GM19043 (cell line): ENCODE results near the gene PTPRD.
"Not testable (repeated sequence)": the region's sequence is repeated elsewhere in the genome, so short reads cannot be mapped to it uniquely, and the experiment has no call there.

Experiments used
- ATAC-seq: cut with Tn5 transposase; IDR thresholded peaks from one replicate; pipeline ENCODE4 v1.9.1; 2021; ENCODE audit warnings: low read depth; ENCODE audit not compliant: unreplicated experiment

Gene PTPRD

DNA sequence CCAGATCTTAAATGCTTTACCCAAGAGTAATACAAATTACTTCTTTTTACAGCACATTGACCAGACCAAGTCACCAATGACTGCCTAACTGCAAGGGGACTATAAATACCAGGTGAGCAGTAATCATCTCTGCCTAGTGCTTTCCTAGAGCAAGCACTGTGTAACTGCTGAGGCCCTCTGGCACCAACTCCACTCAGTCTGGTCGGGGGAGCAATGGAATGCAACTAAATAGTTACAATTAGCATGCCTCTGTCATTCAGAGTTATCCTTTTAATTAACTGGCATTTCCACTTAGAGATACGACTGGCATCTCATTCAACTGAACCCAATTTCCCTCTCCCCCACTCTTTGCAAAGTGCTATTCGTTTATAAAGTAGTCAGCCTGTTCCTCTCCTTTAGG, 1504.2 kb downstream of the PTPRD start:
- no peak for ATAC-seq

DNA sequence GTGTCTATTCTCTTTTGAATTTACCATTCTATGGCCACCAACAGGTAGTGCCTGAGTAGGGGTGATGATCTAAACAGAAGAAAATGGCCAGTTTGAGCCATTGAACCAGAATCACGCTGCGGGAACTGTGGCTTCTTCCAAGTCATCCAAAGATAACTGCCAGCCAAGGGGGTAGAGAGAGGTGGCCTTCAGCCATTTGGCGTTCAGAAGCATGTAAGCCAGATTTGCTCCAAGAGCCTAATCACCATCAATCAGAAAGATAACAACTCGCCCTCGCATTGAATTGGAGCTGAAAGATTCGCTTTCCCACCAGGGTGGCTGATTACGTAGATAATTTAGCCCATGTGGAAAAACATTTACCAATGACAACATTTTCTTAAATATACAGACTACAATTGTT, 1510.5 kb downstream of the PTPRD start:
- ATAC-seq = no peak

DNA sequence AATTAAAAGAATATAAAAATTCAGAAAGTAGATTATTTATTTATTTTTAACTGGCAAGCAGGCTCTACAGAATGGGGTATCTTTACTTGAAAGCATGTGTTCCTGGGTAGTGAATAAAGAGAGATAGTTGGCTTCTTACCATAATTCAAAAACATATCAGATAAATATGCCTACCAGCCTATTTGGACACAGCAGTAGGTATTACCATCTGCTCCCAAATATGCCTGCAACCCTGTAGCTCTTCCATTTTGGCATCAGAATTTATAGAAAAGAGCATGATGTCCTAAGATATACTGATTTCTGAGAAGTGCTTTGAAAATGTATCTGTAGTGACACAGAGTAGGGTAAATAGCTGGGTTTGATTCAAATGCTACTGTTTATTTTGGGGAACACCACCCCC, 1512.7 kb downstream of the PTPRD start:
- ATAC-seq = no peak

DNA sequence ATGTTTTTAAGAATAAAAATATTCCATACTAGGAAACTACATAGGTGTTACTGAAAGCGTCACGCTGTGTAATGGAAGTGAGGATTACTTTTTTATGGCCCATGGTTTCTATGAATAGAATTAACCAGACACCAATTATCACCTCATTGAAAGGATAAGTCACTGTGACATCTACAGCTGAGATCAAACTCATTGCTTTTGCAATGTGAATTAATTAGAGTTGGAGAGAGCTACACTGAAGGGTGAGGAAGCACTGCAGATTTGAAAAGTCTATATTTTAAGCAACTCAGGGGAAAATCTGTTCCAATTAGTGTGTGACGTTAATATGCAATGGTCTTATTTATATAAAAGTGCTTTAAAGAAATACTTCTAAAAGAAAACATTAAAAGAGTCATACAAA, 1513.2 kb downstream of the PTPRD start:
- ATAC-seq = no peak

DNA sequence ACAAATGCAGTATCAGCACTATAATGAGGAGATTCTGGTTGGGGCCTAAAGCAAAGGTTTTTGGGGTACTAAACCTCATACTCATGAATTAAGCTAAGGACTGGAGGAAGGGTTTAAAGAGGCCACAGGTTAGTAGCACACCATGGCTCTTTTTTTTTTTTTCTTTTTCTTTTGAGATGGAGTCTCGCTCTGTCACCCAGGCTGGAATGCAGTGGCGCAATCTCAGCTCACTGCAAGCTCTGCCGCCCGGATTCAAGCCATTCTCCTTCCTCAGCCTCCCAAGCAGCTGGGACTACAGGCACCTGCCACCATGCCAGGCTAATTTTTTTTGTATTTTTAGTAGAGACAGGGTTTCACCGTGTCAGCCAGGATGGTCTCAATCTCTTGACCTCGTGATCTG, 1515.5 kb downstream of the PTPRD start:
- not testable (repeated sequence) for ATAC-seq

DNA sequence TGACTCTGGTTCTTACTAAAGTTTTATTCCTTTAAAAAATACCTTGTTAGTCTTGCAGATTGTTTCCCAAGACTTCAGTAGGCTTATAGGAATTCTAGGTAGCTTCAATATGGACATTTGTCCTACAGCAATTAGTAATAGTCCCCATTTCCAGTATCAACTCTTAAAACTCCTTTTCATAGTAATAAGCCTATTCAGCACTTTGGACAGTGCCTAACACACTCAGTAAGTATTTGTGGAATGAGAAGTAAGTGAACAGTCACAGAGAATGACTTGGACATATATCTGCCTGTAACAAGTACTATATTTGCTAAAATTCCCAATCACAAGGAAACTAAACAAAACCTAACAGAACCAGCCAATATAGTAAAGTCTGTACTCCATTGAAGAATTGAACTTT, 1521.4 kb downstream of the PTPRD start:
- ATAC-seq = no peak

DNA sequence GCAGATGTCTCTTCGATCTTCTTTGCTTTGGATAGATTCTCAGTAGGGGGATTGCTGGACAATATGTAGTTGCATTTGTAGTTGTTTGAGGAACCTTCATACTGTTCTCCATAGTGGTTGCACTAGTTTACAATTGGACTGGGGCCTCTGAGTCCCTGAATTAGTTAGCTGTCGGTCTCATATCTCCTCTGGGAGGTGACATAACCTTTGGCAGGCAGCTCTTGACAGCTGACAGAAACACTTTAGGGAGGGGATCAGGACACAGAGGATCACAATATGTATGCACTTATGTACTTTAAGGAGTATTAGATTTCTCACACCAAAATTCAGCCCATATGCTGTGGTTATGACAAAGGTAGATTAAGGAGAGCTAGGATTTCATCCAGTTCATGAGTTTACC, 1533.3 kb downstream of the PTPRD start:
- ATAC-seq = no peak

DNA sequence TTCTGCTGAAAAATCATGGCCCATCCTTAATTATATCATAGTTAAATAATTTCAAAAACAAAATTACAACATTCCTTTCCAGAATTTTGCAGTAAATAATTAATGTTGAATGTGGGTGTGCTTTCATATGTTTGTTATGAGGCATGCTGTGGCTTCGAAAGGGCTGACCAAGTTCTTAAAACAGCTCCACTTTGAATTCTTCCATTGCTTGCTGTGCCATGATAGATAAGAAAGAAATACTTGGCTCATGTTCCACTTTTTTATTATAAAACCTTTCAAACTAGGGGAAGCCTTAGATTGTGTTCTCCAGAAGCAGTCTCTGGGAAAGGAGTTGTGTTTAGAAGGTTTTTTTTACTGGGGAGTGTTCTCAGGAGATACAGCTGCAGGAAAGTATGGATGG, 1534.5 kb downstream of the PTPRD start:
- no peak for ATAC-seq

DNA sequence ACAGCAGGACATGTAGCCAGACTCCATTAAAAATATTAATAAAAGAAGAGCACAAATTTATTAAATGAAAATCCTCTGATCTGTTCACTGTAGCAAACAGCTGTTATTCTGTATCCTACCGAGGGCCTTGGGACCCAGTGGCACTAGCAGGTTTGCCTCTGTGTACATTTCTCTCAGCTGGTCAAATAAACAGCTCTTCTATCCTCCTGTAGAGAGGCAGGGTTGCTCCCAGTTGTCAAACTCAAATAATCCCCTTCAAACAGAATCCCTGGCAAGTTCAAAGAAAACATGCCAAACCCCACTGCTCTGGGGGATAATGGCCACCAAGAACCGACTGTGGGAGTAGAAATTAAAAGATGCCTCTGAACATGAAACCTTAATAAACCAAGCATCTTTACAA, 1551.2 kb downstream of the PTPRD start:
- no peak for ATAC-seq

DNA sequence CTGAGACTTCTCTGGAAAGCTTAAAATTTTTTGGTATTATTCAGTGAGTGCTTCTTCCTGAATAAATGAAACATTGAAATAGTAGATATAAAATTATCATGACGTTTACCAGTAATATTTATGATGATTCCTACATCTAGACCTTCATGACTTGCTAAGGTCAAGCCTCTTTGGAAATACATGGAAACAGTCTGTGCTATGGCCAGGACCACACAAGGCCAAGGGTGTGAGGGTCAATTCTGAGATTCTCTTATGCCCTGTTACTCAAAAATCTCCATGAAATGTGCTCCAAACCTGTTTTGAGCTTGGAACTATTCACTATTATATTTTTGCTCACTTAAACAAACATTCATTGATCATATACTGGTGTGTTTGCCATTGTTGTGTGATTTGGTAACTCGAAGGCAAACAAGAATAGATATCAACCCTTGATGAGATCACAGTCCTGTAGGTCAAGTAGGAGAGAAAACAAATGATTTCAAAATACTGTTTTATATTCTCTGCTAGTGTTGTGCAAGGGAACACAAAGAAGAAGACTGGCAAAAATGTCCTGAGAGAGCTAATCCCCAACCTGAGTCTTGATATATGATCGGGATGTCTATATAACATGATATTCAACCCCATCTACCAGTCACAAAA, 1558.3 kb downstream of the PTPRD start:
- ATAC-seq = no peak

DNA sequence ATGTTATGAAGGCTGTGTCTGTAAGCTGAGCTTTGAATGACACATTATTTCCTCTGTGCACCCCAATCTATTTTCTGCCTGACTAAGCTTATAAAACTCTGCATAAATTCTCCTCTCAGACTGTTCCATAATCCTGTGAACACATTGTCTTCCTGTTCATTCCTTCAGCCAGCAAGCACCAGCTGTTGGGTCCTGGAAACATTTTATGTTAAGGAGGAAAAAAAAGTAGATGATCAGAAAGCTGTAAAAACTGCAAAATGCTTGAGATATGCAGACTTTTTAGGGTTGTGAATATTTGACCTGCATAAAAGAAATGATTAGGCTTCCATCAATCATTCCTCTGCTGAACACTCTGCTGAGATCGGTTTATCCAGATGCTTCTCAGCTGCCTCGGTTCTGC, 1567.2 kb downstream of the PTPRD start:
- ATAC-seq = no peak

DNA sequence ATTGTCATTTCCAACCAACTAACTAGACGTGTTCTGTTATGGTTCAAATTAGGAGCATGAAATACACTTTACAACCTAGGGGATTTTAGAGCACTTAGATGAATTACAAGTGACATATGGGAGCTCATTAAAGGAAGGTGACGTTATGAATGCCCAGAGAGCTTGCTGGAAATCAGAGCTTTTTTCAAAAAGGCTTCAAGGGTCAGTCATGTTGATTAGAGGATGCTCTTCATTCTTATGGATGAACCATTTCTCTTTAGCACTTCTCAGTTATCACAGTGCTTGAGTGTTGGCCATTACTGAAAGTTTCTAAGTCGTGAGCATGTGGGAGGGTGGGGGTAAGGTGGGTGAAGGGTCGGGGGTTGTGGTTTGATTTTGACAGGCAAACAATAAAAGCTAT, 1567.7 kb downstream of the PTPRD start:
- no peak for ATAC-seq

DNA sequence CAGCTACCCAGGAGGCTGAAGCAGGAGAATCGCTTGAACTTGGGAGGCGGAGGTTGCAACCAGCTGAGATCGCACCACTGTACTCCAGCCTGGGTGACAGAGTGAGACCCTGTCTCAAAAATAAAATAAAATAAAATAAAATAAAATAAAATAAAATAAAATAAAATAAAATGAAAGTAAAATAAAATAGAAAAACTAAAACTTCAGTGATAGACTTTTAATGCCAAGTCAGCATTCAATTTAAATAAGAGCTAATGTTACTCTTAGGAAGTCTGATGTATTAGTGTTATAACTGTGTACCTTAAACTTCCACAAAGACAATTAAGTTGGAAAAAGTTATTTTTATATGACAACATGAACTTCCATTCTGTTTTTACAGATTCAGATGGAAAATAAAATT, 1569.0 kb downstream of the PTPRD start:
- not testable (repeated sequence) for ATAC-seq

DNA sequence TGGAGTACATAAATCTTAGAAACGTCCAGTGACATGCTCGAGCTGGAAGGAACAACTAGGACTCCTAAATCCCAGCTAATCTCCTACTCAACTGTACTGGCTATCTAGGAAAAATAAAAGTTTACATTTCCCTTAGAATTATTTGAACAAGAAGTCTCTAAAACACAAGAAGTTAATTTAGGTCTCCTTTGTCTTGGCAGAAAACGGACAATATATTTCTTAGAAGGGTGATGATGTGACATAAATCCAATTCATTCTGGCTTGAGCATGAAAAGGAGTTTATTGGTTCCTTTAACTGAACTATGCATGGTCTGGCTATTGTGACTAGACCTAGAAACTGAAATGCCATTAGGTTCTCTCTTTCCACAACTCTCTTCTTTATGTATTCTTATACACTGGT, 1571.0 kb downstream of the PTPRD start:
- ATAC-seq = no peak

DNA sequence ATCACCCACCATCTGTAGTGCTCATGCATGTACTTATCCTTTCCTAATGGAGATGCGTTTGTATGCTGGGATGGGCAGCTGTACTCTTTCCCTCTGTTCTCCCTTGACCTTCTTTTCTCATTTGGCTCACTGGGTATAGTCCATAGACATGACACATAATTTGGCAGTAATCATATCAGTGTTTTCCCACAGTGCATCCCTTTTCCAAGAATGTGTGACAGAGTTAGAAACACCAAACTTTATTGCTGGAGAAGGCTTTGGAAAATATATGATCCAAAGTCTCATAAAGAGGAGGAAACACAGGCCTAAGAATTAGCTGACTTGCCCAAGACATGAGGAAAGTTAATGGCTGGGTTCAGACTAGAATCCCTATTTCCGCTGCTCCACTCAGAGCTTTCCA, 1579.8 kb downstream of the PTPRD start:
- no peak for ATAC-seq

DNA sequence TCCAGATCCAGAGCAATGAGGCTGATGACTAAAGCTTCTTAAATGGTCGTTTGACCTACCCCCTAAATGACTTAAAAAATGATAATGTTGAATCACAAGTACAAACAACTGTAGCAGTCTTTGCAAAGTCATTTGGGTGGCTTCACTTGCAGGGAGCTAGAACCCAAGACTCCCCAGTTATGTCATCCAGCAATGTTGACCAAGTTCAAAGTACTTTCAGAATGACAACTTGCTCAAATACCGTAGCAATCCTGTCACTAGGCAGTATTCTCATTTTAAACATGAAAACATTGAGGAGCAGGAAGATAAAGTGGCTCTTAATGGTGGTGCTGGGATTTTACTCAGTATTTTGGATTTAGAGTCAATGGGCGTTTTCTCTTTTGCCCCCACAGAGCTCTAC, 1596.2 kb downstream of the PTPRD start:
- ATAC-seq = no peak

DNA sequence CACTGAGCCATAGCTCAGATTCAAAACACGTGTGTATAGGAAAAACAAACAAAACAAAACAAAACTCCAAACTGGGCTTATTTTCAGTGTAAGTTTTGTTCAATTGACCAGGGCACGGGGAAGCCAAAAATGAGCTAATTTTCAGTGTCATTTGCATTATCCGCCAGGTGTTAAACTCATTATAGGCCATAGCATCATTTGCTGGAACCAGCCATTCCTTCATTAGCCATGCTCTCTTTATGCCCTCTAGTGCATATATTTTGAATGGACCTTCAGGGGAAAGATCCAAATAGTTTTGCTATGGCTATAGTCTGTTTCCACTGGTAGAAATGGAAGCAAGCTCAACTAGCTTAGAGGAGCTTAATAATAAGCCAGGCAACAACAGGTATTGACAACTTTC, 1608.0 kb downstream of the PTPRD start:
- ATAC-seq = no peak

DNA sequence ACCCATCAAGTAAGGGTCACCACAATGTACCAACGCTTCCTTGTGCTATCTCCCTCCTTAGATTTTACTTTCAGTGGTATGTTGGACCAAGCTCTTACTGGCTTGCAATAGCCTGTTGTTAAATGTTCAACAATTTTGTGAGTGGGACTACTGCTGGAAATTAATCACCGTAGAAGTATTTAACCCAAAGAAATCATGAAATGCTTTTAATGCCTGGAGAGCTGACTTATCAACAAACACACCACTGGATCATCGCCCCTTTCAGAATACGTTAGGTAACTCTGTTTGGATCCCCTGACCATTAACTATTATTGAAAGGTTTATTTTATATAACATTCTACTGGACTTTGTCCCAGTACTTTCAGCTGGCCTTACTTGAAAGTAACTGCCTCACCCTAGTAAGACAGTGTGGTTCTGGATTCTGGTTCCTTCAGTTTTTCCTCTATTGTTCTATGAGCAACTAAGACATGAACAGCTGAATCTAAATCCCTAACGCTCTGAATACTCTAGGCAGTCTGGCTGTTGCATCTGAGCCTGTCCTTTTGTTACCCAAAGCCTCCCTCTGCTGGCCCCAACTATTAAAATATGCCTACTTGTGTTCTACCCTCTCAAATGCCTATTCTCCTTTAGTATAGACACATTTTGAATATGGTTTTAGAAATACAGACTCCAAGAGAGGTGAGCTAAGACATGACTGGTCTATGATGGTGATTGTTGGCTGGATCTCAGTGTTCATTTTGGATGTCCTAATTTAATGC, 1609.8 kb downstream of the PTPRD start:
- no peak for ATAC-seq

DNA sequence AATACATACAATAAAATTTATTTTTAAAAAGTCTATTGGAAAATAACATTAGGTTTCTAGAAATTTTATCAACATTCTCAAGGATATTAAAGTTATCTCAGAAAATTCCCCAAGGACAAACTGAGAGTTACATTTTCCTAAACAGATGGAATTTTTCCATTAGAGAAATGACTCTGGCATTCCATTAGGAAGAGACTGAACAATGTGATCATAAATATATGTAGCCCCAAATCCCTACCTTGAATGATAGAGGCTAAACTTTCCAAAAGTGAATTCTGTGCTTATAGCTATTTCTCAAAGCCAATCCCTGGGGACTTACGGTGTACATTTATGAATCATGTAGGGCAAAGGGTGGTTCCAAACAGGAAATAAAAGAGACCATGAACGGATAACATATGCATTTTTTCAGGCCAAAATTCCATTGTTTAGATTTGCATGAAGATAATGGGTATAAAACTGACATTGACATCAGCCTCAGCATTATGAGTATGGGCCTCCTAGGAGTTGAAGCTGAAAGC, 1632.2 kb downstream of the PTPRD start:
- no peak for ATAC-seq

DNA sequence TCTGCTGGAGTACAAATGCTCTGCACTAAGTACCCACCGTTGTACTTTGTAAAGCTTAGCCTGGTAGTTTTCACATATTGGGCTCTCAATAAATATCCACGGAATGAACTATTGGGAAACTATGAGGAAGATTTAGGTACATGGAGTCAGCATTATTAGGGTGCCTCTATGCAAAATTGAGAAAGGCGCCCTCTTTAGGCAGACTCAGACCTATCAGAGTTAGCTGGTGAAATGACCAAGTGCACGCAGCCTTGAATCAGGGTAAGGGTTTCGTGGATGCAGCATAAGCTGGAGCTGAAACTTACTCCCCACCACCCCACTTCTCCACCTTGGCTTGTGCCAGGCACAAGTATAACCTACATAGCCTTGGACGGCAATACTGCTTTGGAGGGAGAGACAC, 1634.5 kb downstream of the PTPRD start:
- ATAC-seq = no peak

DNA sequence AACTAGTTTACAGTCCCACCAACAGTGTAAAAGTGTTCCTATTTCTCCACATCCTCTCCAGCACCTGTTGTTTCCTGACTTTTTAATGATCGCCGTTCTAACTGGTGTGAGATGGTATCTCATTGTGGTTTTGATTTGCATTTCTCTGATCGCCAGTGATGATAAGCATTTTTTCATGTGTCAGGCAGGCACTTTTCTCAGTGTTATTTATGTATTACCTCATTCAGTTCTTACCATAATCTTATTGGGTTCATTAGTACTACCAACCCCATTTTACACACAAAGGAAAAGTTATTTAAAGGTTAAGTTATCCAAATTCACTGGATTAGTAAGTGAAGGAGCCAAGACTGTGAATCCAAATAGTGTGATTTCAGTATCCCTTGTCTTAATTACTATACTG, 1644.5 kb downstream of the PTPRD start:
- ATAC-seq = not testable (repeated sequence)

DNA sequence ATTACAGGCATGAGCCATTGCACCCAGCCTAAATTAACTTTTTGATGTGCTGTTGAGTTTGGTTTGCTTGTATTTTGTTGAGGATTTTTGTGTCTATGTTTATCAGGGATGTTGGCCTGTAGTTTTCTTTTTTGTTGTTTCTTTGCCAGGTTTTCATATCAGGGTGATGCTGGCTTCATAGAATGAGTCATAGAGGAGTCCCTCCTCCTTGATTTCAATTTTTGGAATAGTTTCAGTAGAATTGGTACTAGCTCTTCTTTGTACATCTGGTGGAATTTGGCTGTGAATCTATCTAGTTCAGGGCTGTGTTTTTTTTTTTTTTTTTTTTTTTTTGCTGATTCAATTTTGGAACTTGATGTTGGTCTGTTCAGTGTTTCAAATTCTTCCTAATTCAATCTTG, 1648.9 kb downstream of the PTPRD start:
- no peak for ATAC-seq
